A673 (cell line): ENCODE measurements around the gene NFU1. TPM values are rescaled to one million over a fixed set of nuclear protein-coding genes. Genes with fewer than 3 reads are reported as not detected.

Source experiments
- BruUV-seq: library from RNA; stranded (reverse); fragments of 400-500 nt; replicated peaks from 2 replicates; lab custom pipeline; 2021; lab: Mats Ljungman, UMichigan
- CTCF ChIA-PET: fragments of 300-600 bp; sonication (Branson Sonifier 250); formaldehyde crosslinking; loops from one replicate; lab custom pipeline; 2022; ENCODE audit warnings: antibody characterized with exemption; lab: Charles Lee
- POLR2A ChIA-PET: fragments of 300-600 bp; sonication (Branson Sonifier 250); formaldehyde crosslinking; loops from one replicate; lab custom pipeline; 2022; ENCODE audit warnings: antibody characterized with exemption; ENCODE audit not compliant: low non-redundant PET; lab: Charles Lee
- DNase-seq: peaks from one replicate; pipeline ENCODE4 v3.0.0-alpha.2; 2015; ENCODE audit warnings: low spot score
- H3K27ac ChIP-seq: fragments of 200-600 bp; sonication (generic); 2 replicates; pipeline ENCODE4 v1.5.1; 2016; ENCODE audit warnings: mixed run types, low read depth, mild to moderate bottlenecking, mixed read lengths, antibody characterized with exemption, low read length; ENCODE audit not compliant: poor library complexity, severe bottlenecking
- H3K27me3 ChIP-seq: fragments of 200-600 bp; sonication (generic); replicated peaks from 2 replicates; pipeline ENCODE4 v1.6.1; 2017; ENCODE audit warnings: mixed run types, low read depth, mild to moderate bottlenecking, mixed read lengths, antibody characterized with exemption, low read length; ENCODE audit not compliant: insufficient read depth, poor library complexity
- H3K36me3 ChIP-seq: fragments of 200-600 bp; sonication (generic); 2 replicates; pipeline ENCODE4 v1.6.1; 2016; ENCODE audit warnings: mixed run types, mild to moderate bottlenecking, mixed read lengths, antibody characterized with exemption, low read length; ENCODE audit not compliant: insufficient read depth, poor library complexity, severe bottlenecking
- H3K4me1 ChIP-seq: fragments of 200-600 bp; sonication (generic); 2 replicates; pipeline ENCODE4 v1.6.1; 2017; ENCODE audit warnings: mixed run types, mild to moderate bottlenecking, mixed read lengths, antibody characterized with exemption, low read length; ENCODE audit not compliant: insufficient read depth, poor library complexity, severe bottlenecking
- H3K4me3 ChIP-seq: fragments of 200-600 bp; sonication (generic); 2 replicates; pipeline ENCODE4 v1.5.1; 2016; ENCODE audit warnings: low read depth, mixed run types, mild to moderate bottlenecking, mixed read lengths, low read length; ENCODE audit not compliant: poor library complexity, severe bottlenecking
- H3K9me3 ChIP-seq: fragments of 200-600 bp; sonication (generic); 2 replicates; pipeline ENCODE4 v1.6.1; 2016; ENCODE audit warnings: mixed run types, low read depth, mild to moderate bottlenecking, mixed read lengths, antibody characterized with exemption, low read length; ENCODE audit not compliant: poor library complexity, severe bottlenecking
- CTCF ChIP-seq: fragments of 300-800, 200-600 bp; sonication (generic); conservative IDR thresholded peaks from 2 replicates; pipeline ENCODE4 v1.5.1; 2017; ENCODE audit warnings: low read depth, mild to moderate bottlenecking, antibody characterized with exemption, low read length, moderate library complexity, mixed read lengths
- EZH2 ChIP-seq: fragments of 200-600 bp; sonication (generic); IDR thresholded peaks from 2 replicates; pipeline ENCODE4 v1.6.1; 2017; ENCODE audit warnings: borderline replicate concordance, low read depth, mild to moderate bottlenecking, mixed read lengths, antibody characterized with exemption, low read length; ENCODE audit not compliant: poor library complexity, severe bottlenecking
- intact Hi-C: fragments of 100-400 bp; cut with micrococcal nuclease; formaldehyde crosslinking; loops from one replicate; pipeline ENCODE4 v1.10.0; 2022; ENCODE audit not compliant: unreplicated experiment
- total RNA-seq: library from RNA; stranded (reverse); gene quantifications from 2 replicates; pipeline ENCODE4 v1.2.3, GENCODE V29; 2021

The NFU1 gene
- total RNA-seq, 1 experiment from 2014 or later = 54.3 TPM

GRCh38 chr2:69369802-69370201 is 67.4 kb downstream of the NFU1 start:
- Histone ChIP-seq H3K27ac (no peak overlapping the region), H3K4me3 (no peak overlapping the region), H3K36me3 (peaks cover 56% of the 10 kb centered on the region), H3K4me1 (no peaks in the 10 kb centered on the region), H3K27me3 (no peaks in the 10 kb centered on the region), H3K9me3 (no peaks in the 10 kb centered on the region)
- CTCF ChIA-PET = no interaction called here
- intact Hi-C loops = no loop called here
- BruUV-seq = no TSS peak
- no peak for DNase-seq
- POLR2A ChIA-PET = no interaction called here
- TF ChIP-seq EZH2 = no peak

GRCh38 chr2:69368588-69368987 is 68.6 kb downstream of the NFU1 start:
- DNase-seq = no peak
- no peaks in the 10 kb centered on the region for H3K9me3 ChIP-seq
- BruUV-seq = TSS peak; percentile 11
- no peak overlapping the region for H3K4me3 ChIP-seq
- ChIA-PET POLR2A (no interaction called here), CTCF (no interaction called here)
- H3K36me3 ChIP-seq = peaks cover 64% of the 10 kb centered on the region
- H3K27ac ChIP-seq = no peak overlapping the region
- H3K4me1 ChIP-seq = no peaks in the 10 kb centered on the region
- no peaks in the 10 kb centered on the region for H3K27me3 ChIP-seq
- TF ChIP-seq CTCF (no peak), EZH2 (no peak)
- intact Hi-C loops = no loop called here

- POLR2A ChIA-PET = no interaction called here
- Histone ChIP-seq H3K36me3 (peaks cover 81% of the 10 kb centered on the region), H3K27ac (peak overlapping the region; percentile 56), H3K27me3 (no peaks in the 10 kb centered on the region), H3K4me3 (no peak overlapping the region), H3K9me3 (no peaks in the 10 kb centered on the region), H3K4me1 (peaks cover 24% of the 10 kb centered on the region)
- intact Hi-C loops = no loop called here
- CTCF ChIA-PET = no interaction called here
- TF ChIP-seq CTCF (no peak), EZH2 (no peak)
- DNase-seq = no peak
- no TSS peak for BruUV-seq
Measured at GRCh38 chr2:69359371-69359770, 77.9 kb downstream of the NFU1 start.

GRCh38 chr2:69358914-69359313 is 78.3 kb downstream of the NFU1 start:
- CTCF ChIA-PET = no interaction called here
- POLR2A ChIA-PET = no interaction called here
- peaks cover 24% of the 10 kb centered on the region for H3K4me1 ChIP-seq
- peak overlapping the region; percentile 56 for H3K27ac ChIP-seq
- H3K27me3 ChIP-seq = no peaks in the 10 kb centered on the region
- no peaks in the 10 kb centered on the region for H3K9me3 ChIP-seq
- BruUV-seq = no TSS peak
- DNase-seq = peak; percentile 81
- intact Hi-C loops = no loop called here
- TF ChIP-seq CTCF = no peak
- TF ChIP-seq EZH2 = no peak
- peaks cover 77% of the 10 kb centered on the region for H3K36me3 ChIP-seq
- no peak overlapping the region for H3K4me3 ChIP-seq
